GM21390 (cell line): ENCODE measurements around the gene TFRC.
"Not testable (repeated sequence)": the region's sequence is repeated elsewhere in the genome, so short reads cannot be mapped to it uniquely, and the experiment has no call there.

Source experiments
- ATAC-seq: cut with Tn5 transposase; IDR thresholded peaks from one replicate; pipeline ENCODE4 v1.9.1; 2021; ENCODE audit not compliant: unreplicated experiment

TFRC gene

DNA sequence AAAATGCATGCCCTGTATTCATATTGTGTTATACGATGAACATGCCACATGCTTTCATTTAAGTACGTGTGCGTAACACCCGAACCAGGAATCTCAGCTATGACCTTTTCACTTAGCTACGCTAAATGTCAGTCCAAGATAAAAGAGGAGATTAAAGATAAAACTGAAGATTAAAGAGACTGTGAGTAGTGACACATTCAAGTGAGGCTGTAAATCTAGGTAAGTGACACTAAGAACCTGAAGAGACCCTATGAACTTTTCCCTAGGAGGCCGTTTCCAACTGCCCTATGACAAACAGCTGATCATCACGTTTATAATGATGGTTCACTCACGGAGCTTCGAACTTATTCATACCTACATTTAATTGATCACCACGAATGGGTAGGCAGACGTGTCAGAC lies 32.2 kb downstream of the TFRC start:
- ATAC-seq: no peak

DNA sequence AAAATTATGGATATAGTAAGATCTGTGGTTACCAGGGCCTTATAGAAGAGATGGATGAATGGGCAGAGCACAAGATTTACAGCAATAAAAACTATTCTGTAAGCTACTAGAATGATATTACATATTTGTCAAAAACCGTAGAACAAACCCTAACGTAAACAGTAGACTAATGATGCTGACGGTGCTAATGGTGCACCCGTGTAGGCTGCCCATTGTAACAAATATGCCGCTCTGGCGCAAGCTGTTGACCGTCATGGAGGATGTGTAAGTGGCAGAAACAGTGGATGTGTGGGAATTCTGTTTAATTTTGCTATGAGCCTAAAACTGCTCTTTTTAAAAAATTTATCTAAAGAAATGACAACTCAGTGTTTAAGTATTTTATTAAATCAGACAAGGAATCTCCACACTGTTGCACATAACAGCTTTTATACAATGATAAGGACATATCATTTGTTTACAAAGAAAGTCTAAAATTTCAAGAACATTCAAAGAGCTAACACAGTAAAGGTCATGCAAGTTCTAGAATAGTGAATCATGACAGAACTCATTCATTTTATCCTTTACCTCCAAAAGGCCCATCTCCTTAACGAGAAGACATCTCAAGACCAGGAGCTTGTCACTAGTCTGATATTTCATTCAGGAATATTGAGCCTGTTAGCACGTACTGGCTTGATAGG lies 32.8 kb downstream of the TFRC start:
- ATAC-seq: no peak

DNA sequence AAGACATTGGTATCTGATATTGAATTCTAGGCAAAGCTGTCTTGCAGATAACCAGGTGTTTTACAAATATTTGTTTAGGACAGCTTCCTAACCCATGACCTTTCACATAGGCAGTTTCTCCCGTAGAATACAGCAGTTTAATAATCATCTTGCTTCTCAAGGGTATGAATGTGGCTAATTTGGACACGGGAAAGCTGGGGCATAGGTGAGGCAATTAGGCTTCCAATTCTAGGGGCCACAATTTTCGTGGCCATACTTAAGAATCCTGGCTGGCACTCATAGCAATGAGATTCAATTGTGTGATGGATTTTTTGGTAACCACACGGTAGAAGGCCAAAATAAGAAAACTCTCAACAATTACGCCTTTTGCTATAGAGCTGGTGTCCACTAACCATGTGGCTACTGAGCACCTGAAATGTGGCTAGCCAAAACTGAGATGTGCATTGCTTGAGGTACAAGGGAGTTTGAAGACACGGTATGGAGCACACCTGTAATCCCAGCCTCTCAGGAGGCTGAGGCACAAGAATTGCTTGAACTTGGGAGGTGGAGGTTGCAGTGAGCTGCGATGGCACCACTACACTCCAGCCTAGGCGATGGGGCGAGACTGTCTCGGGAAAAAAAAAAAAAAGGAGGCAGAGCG lies 34.4 kb downstream of the TFRC start:
- ATAC-seq: no peak

DNA sequence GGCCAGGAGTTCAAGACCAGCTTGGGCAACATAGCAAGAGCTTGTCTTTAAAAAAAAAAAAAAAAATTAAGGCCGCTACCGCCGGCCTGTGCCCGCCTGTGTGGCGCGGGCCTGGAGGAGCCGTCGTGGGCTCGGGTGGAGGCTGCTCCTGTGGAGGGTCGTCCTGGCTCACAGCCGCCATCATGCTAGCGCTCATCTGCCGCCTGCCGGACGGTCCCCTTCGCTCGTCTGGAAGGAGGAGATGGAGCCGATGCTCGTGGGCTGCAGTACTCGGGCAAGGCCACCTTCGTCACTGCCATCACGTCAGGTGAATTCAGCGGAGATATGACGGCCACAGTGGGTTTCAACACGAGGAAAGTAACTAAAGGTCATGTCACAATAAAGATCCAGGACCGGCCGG lies 37.4 kb downstream of the TFRC start:
- ATAC-seq: no peak

DNA sequence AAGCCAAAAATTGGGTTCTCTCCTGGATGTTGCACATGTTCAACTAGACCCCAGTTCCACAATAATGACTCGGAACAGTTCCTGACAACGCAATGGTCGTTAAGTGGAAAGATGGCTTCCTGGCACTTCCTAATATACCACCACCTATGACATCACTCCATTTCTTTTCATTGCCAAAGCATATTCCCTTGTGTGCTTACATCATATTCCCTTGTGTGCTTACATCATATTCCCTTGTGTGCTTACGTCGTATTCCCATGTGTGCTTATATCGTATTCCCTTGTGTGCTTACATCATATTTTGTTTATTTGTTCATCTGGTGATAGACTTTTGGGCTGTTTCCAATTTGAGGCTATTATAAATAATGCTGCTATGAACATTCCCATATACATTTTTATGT lies 39.2 kb downstream of the TFRC start:
- ATAC-seq: no peak

DNA sequence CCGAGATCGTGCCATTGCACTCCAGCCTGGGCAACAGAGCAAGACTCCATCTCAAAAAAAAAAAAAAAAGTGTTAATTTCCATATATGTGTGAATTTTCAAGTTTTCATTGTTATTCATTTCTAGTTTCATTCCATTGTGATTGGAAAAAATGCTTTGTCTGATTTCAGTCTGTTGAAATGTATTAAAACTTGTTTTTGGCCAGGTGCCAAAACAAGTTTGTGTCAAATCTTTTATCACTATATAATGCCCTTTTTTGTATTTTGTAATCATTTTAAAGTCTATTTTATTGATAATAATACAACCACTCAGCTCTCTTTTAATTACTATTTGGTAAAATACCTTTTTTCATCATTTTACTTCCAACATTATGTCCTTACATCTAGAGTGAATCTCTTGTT lies 42.5 kb downstream of the TFRC start:
- ATAC-seq: no peak

DNA sequence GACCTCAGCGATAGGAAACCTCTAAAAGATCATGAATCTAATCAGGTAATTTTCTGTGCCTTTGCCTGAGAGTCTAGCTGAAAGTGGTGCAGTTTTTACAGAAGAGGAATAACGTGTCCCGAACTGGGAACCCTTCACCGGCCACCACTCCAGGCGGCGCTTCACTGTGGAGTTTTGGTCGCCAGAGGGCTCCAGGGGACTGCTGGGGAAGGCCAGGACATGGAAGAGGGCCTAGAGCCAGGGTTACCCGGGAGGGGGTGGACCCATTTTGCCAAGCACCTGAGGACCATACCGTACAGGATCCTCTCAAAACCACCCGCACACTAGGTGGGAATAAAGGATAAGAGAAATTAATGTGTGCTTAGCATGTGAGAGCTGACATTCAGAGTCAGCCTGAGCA lies 55.8 kb downstream of the TFRC start:
- ATAC-seq: not testable (repeated sequence)

DNA sequence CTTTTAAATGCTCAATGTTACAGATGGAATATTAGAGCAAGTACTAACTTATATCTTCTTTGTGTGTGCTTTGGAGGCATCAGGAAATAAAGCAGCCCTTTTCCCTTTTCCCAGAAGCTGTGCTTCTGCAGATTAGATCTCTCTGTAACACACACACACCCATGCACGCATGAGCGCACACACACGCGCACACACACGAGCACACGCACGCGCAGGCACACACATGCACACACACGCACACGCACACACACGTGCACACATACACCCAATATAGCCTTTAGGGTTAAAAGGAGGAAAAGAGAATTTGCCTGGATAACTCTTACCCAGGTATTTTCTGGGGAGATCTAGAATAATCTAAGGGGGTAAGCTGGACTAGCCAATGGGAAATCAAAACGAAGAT lies 56.9 kb downstream of the TFRC start:
- ATAC-seq: no peak

DNA sequence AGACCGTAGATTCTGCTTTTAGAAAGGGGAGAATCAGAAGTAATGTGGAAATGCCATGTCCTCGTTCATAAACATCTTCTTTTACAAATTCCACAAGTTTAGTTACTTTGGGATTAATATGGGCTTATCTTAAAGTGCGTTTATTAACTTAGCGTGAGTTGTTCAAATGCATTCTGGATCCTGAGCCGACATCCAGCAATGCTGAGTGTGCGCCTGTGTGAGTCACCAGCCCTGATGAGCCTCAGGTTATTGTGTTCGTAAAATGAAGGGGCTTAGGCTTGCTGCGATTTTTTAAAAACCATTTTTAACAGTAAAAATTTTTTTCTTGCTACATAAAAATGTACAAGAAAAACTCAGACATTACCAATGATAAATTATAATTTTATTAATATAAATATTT lies 57.9 kb downstream of the TFRC start:
- ATAC-seq: no peak

DNA sequence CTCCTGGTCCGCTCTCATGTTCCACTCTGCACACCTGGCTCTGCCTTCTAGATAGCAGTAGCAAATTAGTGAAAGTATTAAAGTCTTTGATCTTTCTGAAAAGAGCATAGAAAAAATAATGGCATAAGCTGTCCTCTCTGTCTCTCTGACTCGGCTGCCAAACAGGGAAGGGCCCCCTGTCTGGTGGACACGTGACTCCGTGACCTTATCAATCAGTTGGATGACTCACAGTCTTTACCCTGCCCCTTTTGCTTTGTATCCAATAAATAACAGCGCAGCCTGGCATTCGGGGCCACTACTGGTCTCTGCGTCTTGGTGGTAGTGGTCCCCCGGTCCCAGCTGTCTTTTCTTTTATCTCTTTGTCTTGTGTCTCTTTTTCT lies 59.4 kb downstream of the TFRC start:
- ATAC-seq: not testable (repeated sequence)

DNA sequence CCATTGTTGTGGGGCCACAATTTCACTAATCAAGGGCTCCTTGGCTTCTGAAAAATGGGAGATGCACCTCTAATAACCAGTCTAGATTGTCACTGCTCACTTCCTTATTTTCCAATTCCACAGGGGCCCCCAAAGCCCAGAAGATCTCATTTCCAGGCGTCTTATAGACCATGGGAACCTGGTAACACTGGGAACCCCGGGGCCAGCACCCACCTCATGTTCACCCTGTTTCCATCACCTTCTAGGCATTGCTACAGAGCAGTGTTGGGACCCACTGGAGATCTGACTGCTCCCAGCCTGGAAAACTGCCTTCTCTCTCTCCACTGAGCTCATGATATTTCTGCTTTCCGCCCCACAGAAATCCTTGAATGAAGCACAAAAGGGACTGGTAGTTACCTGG lies 61.5 kb downstream of the TFRC start:
- ATAC-seq: no peak

DNA sequence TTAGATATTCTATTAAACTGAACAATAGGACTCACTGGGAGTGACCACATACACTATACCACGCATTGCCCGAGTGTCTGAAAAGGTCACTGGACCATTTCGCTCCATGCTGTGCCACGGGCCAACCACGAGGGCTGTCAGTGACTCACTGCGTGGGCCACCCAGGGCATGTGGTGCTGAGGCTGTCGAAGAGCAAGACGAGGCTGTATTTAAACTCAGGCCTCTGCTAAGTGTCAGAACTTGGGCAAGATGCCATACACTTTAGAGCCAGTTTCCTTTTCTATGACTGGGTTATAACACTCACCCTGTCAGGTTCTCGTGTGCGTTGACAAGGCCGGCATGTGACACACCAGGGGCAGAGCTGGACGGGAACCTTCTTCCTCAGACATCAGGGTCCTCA lies 62.3 kb downstream of the TFRC start:
- ATAC-seq: not testable (repeated sequence)

DNA sequence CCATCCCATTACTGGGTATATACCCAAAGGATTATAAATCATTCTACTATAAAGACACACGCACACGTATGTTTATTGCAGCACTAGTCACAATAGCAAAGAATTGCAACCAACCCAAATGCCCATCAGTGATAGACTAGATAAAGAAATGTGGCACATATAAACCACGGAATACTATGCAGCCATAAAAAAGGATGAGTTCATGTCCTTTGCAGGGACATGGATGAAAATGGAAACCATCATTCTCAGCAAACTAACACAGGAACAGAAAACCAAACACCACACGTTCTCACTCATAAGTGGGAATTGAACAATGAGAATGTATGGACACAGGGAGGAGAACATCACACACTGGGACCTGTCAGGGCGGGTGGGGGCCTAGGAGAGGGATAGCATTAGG lies 63.7 kb downstream of the TFRC start:
- ATAC-seq: not testable (repeated sequence)

DNA sequence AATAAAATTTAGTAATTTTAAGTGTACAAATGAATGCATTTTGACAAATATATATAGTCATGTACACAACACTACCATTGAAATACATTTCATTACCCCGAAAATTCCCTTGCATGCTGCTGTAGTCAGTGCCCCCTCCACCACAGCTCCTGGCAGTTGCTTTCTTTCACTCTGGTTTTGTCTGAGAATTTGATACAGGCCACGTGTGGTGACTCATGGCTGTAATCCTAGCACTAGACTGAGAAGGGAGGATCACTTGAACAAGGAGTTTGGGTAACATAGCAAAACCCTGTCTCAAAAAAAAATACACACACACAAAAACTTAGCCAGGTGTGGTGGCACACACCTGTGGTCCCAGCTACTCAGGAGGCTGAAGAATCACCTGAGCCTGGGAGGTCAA lies 65.4 kb downstream of the TFRC start:
- ATAC-seq: no peak

DNA sequence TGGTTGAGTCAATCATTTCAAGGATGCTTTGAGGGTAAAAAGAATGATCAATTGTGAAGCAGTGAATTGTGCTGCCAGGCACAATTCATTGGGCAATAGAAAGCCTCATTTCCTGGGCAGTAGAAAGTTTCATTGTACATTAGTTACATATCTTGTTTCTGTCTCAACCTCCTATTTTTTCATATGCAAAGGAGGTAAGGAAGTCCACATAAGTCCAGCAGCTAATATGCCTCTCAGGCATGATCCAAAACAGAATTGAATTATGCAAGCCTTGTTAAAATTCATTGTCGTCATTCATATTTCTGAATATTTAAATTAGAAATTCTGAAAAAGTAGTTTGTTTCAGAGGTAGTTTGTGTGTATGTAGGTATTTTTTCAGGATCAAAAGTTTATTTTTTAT lies 65.8 kb downstream of the TFRC start:
- ATAC-seq: no peak

DNA sequence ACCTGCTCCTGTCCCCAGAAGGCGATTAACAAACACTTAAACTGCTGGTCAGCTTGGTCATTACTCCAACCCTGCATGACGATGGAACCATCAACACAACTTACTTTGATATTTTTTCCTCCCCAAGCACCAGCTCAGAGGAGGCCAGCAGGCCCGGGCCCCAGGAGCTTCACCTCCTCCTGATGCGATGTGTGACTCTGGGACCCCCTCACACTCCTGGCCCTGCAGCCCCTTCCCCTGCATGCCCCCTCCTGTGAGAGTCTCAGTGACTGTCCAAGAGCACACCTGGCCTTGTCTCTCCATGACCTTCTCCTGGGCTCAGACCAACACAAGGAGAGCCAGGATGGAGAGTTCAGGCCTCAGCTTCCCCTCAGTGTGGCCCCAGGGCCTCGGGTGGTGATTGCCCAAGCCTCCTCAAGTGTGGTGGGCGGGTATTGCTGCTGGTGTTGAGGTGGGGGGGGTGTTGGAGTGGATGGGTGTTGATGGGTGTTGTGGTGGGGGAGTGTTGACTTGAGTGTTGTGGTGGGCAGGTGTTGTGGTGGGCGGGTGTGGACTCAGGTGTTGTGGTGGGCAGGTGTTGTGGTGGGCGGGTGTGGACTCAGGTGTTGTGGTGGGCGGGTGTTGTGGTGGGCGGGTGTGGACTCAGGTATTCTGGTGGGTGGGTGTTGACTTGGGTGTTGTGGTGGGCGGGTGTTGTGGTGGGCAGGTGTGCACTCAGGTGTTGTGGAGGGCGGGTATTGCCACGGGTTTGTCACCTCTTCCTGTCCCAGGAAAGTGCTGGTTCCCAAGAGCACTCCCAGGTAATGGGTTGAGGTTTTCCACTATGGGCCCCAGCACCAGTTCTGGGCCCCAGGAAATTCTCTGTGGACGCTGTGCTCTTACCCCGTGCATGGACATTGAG lies 68.1 kb downstream of the TFRC start:
- ATAC-seq: no peak

DNA sequence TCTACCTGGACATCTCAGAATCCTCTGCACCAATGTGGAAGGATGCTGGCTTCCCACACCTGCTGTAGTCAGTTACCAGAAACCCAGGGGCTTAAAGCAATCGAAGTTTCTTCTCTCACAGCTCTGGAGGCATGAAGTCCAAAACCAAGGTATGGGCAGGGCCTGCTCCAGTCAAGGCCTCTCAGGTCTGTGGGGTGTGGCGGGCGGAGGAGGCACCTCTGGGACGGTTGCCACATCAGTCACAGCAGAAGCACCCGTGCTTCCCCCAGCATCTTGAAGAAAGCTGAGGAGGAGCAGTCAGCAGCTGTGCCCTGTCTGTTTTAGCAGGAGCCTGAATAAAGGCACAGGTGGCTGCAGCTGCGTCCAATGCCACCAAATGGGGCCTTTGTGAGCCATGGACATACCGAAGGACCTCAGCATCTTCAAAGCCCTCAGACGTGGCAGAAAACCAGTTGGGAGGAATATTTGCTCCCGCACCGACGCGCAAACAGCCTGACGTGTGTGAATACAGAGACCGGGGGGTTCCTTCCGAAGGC lies 68.9 kb downstream of the TFRC start:
- ATAC-seq: no peak

DNA sequence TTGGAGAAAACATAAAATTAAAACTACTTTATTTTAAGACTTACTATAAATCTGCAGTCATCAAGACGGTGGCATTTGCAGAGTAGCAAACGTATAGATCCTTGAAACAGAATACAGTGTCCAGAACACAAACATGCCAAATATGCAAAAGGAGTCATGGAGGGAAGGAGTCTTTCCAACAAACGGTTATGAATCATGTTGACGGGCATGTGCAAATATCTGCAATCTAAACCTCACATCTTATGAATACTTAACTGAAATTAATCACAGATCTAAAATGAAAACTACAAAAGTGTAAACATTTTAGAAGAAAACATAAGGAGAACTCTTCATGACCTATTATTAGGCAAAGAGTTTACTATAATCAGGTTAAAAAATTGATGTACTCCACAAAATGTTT lies 69.4 kb downstream of the TFRC start:
- no peak for ATAC-seq

DNA sequence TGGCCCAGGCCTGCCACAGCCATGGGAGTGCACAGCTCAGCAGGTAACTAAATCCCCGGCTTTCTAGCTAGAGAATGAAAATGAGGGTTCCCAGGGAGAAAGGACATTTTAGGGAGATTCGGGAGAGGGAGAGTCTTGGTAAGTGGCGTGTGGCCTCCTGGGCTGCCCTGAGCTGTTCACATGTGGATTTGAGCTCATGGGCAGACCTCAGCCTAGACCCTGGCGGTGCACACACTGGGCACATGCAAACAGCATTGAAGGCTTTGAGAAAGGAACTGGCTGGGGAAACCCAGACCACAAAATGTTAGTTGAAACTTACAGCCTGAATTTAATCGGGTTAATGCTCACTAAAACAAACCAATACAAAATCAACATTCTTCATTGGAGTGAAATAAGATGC lies 72.4 kb downstream of the TFRC start:
- ATAC-seq: no peak

DNA sequence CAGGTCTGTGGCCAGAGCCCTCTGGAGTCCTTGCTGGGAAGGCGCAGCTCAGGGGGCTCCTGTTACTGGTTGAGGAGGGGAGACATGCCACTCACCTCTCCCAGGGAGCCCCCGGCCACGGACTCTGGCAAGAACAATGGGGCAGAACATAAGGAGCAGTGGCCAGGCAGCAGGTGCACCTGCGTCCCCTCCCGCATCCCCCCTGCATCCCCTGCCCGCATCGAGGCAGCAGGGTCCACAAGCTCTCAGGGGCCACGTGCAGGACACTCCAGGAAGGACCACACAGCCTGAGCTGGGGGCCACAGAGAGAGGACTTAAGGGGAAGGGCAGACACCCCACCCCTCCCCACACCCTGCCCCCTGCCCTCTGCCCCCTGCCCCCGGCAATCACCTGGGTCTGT lies 73.0 kb downstream of the TFRC start:
- no peak for ATAC-seq

DNA sequence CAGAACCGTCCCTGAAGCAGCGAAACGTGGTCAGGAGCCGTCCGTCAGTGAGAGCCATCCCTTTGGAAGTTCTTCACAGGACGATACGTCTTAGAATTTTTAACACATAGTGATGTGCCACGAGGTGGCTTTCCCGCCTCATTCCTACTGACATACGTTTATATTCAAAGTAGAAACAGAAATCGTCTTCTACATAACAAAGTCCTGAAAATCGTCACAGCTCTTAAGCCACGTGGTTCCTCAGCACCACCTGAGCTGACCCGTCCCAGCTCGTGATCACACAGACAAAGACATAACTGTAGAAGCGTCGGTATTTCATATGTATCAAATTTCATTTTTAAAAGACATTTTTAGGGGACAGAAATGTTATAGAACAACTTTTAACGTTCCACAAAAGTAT lies 73.5 kb downstream of the TFRC start:
- ATAC-seq: no peak
